HCT116 (cell line): Measurements from ENCODE around the gene ERMARD. TPM values are rescaled to one million over a fixed set of nuclear protein-coding genes. Genes with fewer than 3 reads are reported as not detected.

Experiments used
- ATAC-seq: fragments of 200-7000 bp; cut with Tn5 transposase; 2 replicates; pipeline ENCODE4 v1.9.1; 2020; ENCODE audit warnings: mild to moderate bottlenecking, moderate library complexity
- BruUV-seq: library from RNA; stranded (reverse); fragments of 400-500 nt; replicated peaks from 2 replicates; lab custom pipeline; 2021; lab: Mats Ljungman, UMichigan
- CTCF ChIA-PET: fragments of 300-600 bp; sonication (Branson Sonifier 250); formaldehyde crosslinking; loops from one replicate; lab custom pipeline; 2021; ENCODE audit warnings: antibody characterized with exemption; lab: Charles Lee
- POLR2A ChIA-PET: fragments of 300-600, 350-600 bp; sonication (Branson Sonifier 250); formaldehyde crosslinking; loops from one replicate; lab custom pipeline; 2021; ENCODE audit warnings: antibody characterized with exemption; lab: Charles Lee
- RAD21 ChIA-PET, 2 experiments: fragments of 300-600 bp; sonication (Branson Sonifier 250); formaldehyde crosslinking; loops; one replicate each; lab custom pipeline; 2023; ENCODE audit warnings: low total read pairs in 2 of 2; ENCODE audit not compliant: uncharacterized antibody in 2 of 2, unreplicated experiment in 2 of 2, low non-redundant PET in 1 of 2; lab: Charles Lee
- DNase-seq: peaks from one replicate; pipeline ENCODE4 v3.0.0-alpha.2; 2010; ENCODE audit warnings: low read depth, low spot score
- H2AFZ ChIP-seq: fragments of 200-600 bp; shearing (Covaris generic), sonication (generic); 2 replicates; pipeline ENCODE4 v1.6.1; 2017; ENCODE audit warnings: low read depth, mixed run types, mixed read lengths, antibody characterized with exemption, low read length; ENCODE audit not compliant: poor library complexity, severe bottlenecking
- H3K27ac ChIP-seq: 2 replicates; pipeline ENCODE4 v1.5.1; 2012; ENCODE audit warnings: low read depth, low read length
- H3K27me3 ChIP-seq: fragments of 200-600 bp; sonication (generic); 2 replicates; pipeline ENCODE4 v1.6.1; 2016; ENCODE audit warnings: mixed run types, low read length, mixed read lengths; ENCODE audit not compliant: insufficient read depth
- H3K36me3 ChIP-seq, 2 experiments: fragments of 200-500 bp in 1 of 2; fragments of 200-600 bp in 1 of 2; sonication (Bioruptor generic) in 1 of 2; sonication (generic) in 1 of 2; 2 replicates each; pipeline versions ENCODE4 v1.5.1 to v1.6.1; 2014 to 2016; ENCODE audit warnings: low read length in 2 of 2, inconsistent platforms in 1 of 2, mixed read lengths in 1 of 2, mixed run types in 1 of 2; ENCODE audit not compliant: insufficient read depth in 2 of 2, control insufficient read depth in 1 of 2
- H3K4me1 ChIP-seq, 2 experiments: fragments of 200-600 bp in 1 of 2; sonication (generic) in 1 of 2; 2 replicates each; pipeline versions ENCODE4 v1.5.1 to v1.6.1; 2012 to 2017; ENCODE audit warnings: low read length in 2 of 2, inconsistent platforms in 1 of 2, mild to moderate bottlenecking in 1 of 2, mixed read lengths in 1 of 2, mixed run types in 1 of 2, moderate library complexity in 1 of 2; ENCODE audit not compliant: insufficient read depth in 2 of 2, control insufficient read depth in 1 of 2
- H3K4me2 ChIP-seq: fragments of 200-600 bp; sonication (generic); 2 replicates; pipeline ENCODE4 v1.6.1; 2017; ENCODE audit warnings: mixed run types, low read length, mixed read lengths
- H3K4me3 ChIP-seq, 2 experiments: fragments of 200-600 bp in 1 of 2; sonication (generic) in 1 of 2; replicated peaks in 1 of 2; 2 replicates each; pipeline ENCODE4 v1.5.1; 2011 to 2016; ENCODE audit warnings: low read length in 2 of 2, control low read depth in 1 of 2, low read depth in 1 of 2, mild to moderate bottlenecking in 1 of 2, mixed read lengths in 1 of 2, mixed run types in 1 of 2
- H3K79me2 ChIP-seq: fragments of 200-600 bp; sonication (generic); 2 replicates; pipeline ENCODE4 v1.6.1; 2017; ENCODE audit warnings: mild to moderate bottlenecking, mixed run types, low read length, moderate library complexity, mixed read lengths; ENCODE audit not compliant: insufficient read depth
- H3K9ac ChIP-seq: fragments of 200-600 bp; sonication (generic); 2 replicates; pipeline ENCODE4 v1.6.1; 2016; ENCODE audit warnings: low read length, mixed read lengths
- H3K9me2 ChIP-seq: fragments of 200-600 bp; sonication (generic), shearing (Covaris generic); 2 replicates; pipeline ENCODE4 v1.6.1; 2017; ENCODE audit warnings: mixed run types, mild to moderate bottlenecking, moderate library complexity; ENCODE audit not compliant: insufficient read depth
- H3K9me3 ChIP-seq, 2 experiments: fragments of 200-500 bp in 1 of 2; fragments of 200-600 bp in 1 of 2; sonication (Bioruptor generic) in 1 of 2; sonication (generic) in 1 of 2; 2 replicates each; pipeline ENCODE4 v1.6.1; 2014 to 2017; ENCODE audit warnings: low read length in 2 of 2, mixed read lengths in 2 of 2, inconsistent platforms in 1 of 2, low read depth in 1 of 2, mild to moderate bottlenecking in 1 of 2, mixed run types in 1 of 2, moderate library complexity in 1 of 2; ENCODE audit not compliant: control insufficient read depth in 1 of 2, insufficient read depth in 1 of 2
- H4K20me1 ChIP-seq: fragments of 200-600 bp; sonication (generic), shearing (Covaris generic); 2 replicates; pipeline ENCODE4 v1.6.1; 2017; ENCODE audit warnings: mixed run types, mild to moderate bottlenecking, moderate library complexity; ENCODE audit not compliant: insufficient read depth
- CBX3 ChIP-seq: IDR thresholded peaks from 2 replicates; pipeline ENCODE4 v1.6.1; 2012; ENCODE audit warnings: low read depth
- CEBPB ChIP-seq: IDR thresholded peaks from 2 replicates; pipeline ENCODE4 v1.6.1; 2012; ENCODE audit warnings: low read depth
- ELF1 ChIP-seq: IDR thresholded peaks from 2 replicates; pipeline ENCODE4 v1.6.1; 2012; ENCODE audit warnings: low read depth, borderline replicate concordance
- EZH2 ChIP-seq: fragments of 200-600 bp; sonication (generic); IDR thresholded peaks from 2 replicates; pipeline ENCODE4 v1.6.1; 2017; ENCODE audit warnings: antibody characterized with exemption, mixed run types
- EZH2phosphoT487 ChIP-seq: fragments of 200-600 bp; IDR thresholded peaks from 2 replicates; pipeline ENCODE4 v1.6.1; 2018; ENCODE audit warnings: antibody characterized with exemption, borderline replicate concordance
- FOSL1 ChIP-seq: IDR thresholded peaks from 2 replicates; pipeline ENCODE4 v1.6.1; 2012; ENCODE audit warnings: low read depth
- JUND ChIP-seq: IDR thresholded peaks from 2 replicates; pipeline ENCODE4 v1.6.1; 2012
- POLR2A ChIP-seq: IDR thresholded peaks from 2 replicates; pipeline ENCODE4 v1.7.0; 2011; ENCODE audit warnings: borderline replicate concordance; ENCODE audit not compliant: insufficient read depth, insufficient read length; ENCODE audit errors: extremely low read depth
- SRF ChIP-seq: IDR thresholded peaks from 2 replicates; pipeline ENCODE4 v1.6.1; 2012; ENCODE audit warnings: low read depth
- intact Hi-C: fragments of 100-400 bp; cut with micrococcal nuclease; formaldehyde crosslinking; loops from 2 replicates; pipeline ENCODE4 v1.10.0; 2022
- total RNA-seq: library from RNA; stranded (reverse); gene quantifications from one replicate; pipeline ENCODE4 v1.2.1, GENCODE V29; 2021; ENCODE audit not compliant: unreplicated experiment
- TF ChIP-seq, protein P1 (sequence below), 3 experiments: fragments of 200-600 bp in 1 of 3; sonication (generic) in 1 of 3; IDR thresholded peaks in 2 of 3; conservative IDR thresholded peaks in 1 of 3; 2 replicates each; pipeline ENCODE4 v1.5.1; 2012 to 2017; ENCODE audit warnings: low read depth in 2 of 3, low read length in 2 of 3, antibody characterized with exemption in 1 of 3, borderline replicate concordance in 1 of 3, control low read depth in 1 of 3, mild to moderate bottlenecking in 1 of 3, mixed read lengths in 1 of 3, mixed run types in 1 of 3, moderate library complexity in 1 of 3; ENCODE audit not compliant: insufficient read depth in 1 of 3
- TF ChIP-seq, protein P2 (sequence below): IDR thresholded peaks from 2 replicates; pipeline ENCODE4 v1.6.1; 2011; ENCODE audit warnings: mild to moderate bottlenecking, low read length, moderate library complexity; ENCODE audit not compliant: insufficient replicate concordance; ENCODE audit errors: extremely low read depth
- TF ChIP-seq, protein P3 (sequence below): IDR thresholded peaks from 2 replicates; pipeline ENCODE4 v1.6.1; 2012; ENCODE audit warnings: low read depth
- TF ChIP-seq, protein P4 (sequence below): IDR thresholded peaks from 2 replicates; pipeline ENCODE4 v1.6.1; 2012

The ERMARD gene
- total RNA-seq, 1 experiment from 2014 or later = 24.7 TPM

DNA sequence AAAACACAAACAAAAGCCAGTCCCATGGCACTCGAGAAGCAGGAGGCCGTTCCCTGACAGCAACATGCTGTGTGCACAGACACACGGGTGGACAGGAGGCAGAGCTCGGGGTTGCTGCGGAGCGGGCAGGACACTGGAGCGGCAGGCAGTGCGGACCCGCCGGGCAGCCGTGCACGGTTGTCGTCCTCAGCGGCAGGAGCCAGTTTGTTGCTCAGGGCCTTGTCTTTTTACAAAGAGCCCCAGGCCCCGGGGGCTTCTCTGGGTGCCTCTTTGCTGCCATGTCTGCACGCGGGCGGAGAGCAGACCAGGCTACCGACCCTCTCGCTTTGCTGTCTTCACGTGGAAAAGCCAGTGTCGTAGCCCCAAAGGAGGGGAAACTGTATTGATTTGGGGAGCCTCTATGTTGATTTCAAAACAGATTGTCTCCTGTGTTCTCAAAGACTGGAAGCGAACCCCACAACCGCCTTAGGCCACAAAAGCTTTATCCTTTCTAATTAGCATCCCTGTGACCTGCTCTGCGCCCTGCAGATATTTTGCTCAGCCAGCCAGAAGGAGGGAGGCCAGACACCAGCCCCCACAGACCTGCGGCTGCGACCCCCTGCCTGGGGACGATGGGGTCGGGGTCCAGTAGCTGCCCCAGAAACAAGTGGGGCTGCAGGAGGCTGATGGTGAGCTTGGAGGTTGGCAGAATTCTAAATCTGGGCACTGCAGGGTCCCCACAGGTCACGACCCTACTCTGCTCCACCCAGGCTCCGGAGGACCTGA is 50.2 kb downstream of the ERMARD start (continued):
- no peak for TF ChIP-seq FOSL1
- no peak for TF ChIP-seq CEBPB
- TF ChIP-seq ELF1 = no peak
- no peak for TF ChIP-seq EZH2
- TF ChIP-seq CBX3 = no peak
- TF ChIP-seq JUND = no peak
- TF ChIP-seq, protein P1, sequence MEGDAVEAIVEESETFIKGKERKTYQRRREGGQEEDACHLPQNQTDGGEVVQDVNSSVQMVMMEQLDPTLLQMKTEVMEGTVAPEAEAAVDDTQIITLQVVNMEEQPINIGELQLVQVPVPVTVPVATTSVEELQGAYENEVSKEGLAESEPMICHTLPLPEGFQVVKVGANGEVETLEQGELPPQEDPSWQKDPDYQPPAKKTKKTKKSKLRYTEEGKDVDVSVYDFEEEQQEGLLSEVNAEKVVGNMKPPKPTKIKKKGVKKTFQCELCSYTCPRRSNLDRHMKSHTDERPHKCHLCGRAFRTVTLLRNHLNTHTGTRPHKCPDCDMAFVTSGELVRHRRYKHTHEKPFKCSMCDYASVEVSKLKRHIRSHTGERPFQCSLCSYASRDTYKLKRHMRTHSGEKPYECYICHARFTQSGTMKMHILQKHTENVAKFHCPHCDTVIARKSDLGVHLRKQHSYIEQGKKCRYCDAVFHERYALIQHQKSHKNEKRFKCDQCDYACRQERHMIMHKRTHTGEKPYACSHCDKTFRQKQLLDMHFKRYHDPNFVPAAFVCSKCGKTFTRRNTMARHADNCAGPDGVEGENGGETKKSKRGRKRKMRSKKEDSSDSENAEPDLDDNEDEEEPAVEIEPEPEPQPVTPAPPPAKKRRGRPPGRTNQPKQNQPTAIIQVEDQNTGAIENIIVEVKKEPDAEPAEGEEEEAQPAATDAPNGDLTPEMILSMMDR (IDR thresholded peaks at IDR 0.05 in 2 of 3, conservative IDR thresholded peaks at IDR 0.05 in 1 of 3; ENCODE audit: borderline replicate concordance in 1 of 3, insufficient read depth in 1 of 3, low read depth in 2 of 3, low read length in 2 of 3) = no peak
- TF ChIP-seq, protein P2, sequence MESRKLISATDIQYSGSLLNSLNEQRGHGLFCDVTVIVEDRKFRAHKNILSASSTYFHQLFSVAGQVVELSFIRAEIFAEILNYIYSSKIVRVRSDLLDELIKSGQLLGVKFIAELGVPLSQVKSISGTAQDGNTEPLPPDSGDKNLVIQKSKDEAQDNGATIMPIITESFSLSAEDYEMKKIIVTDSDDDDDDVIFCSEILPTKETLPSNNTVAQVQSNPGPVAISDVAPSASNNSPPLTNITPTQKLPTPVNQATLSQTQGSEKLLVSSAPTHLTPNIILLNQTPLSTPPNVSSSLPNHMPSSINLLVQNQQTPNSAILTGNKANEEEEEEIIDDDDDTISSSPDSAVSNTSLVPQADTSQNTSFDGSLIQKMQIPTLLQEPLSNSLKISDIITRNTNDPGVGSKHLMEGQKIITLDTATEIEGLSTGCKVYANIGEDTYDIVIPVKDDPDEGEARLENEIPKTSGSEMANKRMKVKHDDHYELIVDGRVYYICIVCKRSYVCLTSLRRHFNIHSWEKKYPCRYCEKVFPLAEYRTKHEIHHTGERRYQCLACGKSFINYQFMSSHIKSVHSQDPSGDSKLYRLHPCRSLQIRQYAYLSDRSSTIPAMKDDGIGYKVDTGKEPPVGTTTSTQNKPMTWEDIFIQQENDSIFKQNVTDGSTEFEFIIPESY = no peak
- TF ChIP-seq POLR2A = no peak

DNA sequence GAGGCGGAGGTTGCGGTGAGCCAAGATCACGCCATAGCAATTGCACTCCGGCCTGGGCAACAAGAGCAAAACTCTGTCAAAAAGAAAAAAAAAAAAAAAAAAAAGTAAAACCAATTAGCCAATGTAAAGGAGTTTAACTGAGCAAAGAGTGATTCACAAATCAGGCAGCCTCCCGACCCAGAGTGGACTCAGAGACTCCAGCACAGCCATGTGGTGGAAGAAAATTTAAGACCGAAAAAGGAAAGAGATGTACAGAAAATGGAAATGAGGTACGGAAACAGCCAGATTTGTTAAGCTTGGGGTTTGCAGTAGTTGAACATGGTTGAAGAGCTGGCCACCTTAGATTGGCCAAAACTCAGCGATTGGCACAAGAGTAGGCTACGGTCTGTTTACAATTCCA is 51.4 kb downstream of the ERMARD start:
- intact Hi-C loops = no loop called here
- H3K27ac ChIP-seq = no peak overlapping the region
- no peaks in the 10 kb centered on the region for H3K36me3 ChIP-seq
- H3K4me1 ChIP-seq = peaks cover 12 to 15% of the 10 kb centered on the region in 2 experiments
- H3K9ac ChIP-seq = no peak overlapping the region
- H3K4me3 ChIP-seq = no peak overlapping the region
- H2AFZ ChIP-seq = no peak overlapping the region
- H3K9me2 ChIP-seq = no peaks in the 10 kb centered on the region
- H4K20me1 ChIP-seq = no peaks in the 10 kb centered on the region
- no peaks in the 10 kb centered on the region for H3K79me2 ChIP-seq
- no peaks in the 10 kb centered on the region for H3K9me3 ChIP-seq
- ChIA-PET POLR2A (no interaction called here), RAD21 (no interaction called here), CTCF (no interaction called here)
- H3K4me2 ChIP-seq = no peak overlapping the region
- DNase-seq = no peak
- BruUV-seq = no TSS peak
- no peak for ATAC-seq
- peaks cover 24% of the 10 kb centered on the region; the same call in 1 of the 2 replicates for H3K27me3 ChIP-seq
- no peak for TF ChIP-seq EZH2
- TF ChIP-seq SRF = no peak
- TF ChIP-seq, protein P1 (IDR thresholded peaks at IDR 0.05 in 2 of 3, conservative IDR thresholded peaks at IDR 0.05 in 1 of 3; ENCODE audit: borderline replicate concordance in 1 of 3, insufficient read depth in 1 of 3, low read depth in 2 of 3, low read length in 2 of 3) = no peak
- no peak for TF ChIP-seq ELF1
- no peak for TF ChIP-seq EZH2phosphoT487
- TF ChIP-seq, protein P3, sequence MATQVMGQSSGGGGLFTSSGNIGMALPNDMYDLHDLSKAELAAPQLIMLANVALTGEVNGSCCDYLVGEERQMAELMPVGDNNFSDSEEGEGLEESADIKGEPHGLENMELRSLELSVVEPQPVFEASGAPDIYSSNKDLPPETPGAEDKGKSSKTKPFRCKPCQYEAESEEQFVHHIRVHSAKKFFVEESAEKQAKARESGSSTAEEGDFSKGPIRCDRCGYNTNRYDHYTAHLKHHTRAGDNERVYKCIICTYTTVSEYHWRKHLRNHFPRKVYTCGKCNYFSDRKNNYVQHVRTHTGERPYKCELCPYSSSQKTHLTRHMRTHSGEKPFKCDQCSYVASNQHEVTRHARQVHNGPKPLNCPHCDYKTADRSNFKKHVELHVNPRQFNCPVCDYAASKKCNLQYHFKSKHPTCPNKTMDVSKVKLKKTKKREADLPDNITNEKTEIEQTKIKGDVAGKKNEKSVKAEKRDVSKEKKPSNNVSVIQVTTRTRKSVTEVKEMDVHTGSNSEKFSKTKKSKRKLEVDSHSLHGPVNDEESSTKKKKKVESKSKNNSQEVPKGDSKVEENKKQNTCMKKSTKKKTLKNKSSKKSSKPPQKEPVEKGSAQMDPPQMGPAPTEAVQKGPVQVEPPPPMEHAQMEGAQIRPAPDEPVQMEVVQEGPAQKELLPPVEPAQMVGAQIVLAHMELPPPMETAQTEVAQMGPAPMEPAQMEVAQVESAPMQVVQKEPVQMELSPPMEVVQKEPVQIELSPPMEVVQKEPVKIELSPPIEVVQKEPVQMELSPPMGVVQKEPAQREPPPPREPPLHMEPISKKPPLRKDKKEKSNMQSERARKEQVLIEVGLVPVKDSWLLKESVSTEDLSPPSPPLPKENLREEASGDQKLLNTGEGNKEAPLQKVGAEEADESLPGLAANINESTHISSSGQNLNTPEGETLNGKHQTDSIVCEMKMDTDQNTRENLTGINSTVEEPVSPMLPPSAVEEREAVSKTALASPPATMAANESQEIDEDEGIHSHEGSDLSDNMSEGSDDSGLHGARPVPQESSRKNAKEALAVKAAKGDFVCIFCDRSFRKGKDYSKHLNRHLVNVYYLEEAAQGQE = no peak
- TF ChIP-seq, protein P4, sequence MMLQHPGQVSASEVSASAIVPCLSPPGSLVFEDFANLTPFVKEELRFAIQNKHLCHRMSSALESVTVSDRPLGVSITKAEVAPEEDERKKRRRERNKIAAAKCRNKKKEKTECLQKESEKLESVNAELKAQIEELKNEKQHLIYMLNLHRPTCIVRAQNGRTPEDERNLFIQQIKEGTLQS = no peak
- TF ChIP-seq FOSL1 = no peak
